ENCODE results near the gene SNX1.

- no peak for TF ChIP-seq EZH2 (IDR thresholded peaks at IDR 0.05; ENCODE audit: borderline replicate concordance, control insufficient read depth, low read depth, low read length)
- TF ChIP-seq CTCF (IDR thresholded peaks at IDR 0.05 in 2 of 3, conservative IDR thresholded peaks at IDR 0.05 in 1 of 3; ENCODE audit: control insufficient read depth in 2 of 3, extremely low read depth in 1 of 3, insufficient read depth in 1 of 3, low read depth in 3 of 3, low read length in 3 of 3), result peak in 1 of 3 experiments; percentile 46; a peak in 2 of 6 replicates
- no peak for TF ChIP-seq YBX1 (IDR thresholded peaks at IDR 0.05)
- no peak for TF ChIP-seq ESRRA (IDR thresholded peaks at IDR 0.05; ENCODE audit: low read length)
- no peak for TF ChIP-seq REST (IDR thresholded peaks at IDR 0.05; ENCODE audit: low read depth, low read length)
- TF ChIP-seq RCOR1 (conservative IDR thresholded peaks at IDR 0.05; ENCODE audit: low read depth, low read length), result no peak
- TF ChIP-seq USF2 (IDR thresholded peaks at IDR 0.05; ENCODE audit: borderline replicate concordance, low read depth, low read length), result no peak
- no peak for TF ChIP-seq POLR2A (IDR thresholded peaks at IDR 0.05; ENCODE audit: low read depth, low read length)
- TF ChIP-seq ZSCAN29 (IDR thresholded peaks at IDR 0.05), result no peak
- no peak for TF ChIP-seq IKZF1 (conservative IDR thresholded peaks at IDR 0.05)
These were observed 3.5 kb upstream of the SNX1 start for GRCh38 chr15:64092075-64092820.

All from GM12878 (cell line).